ENCODE measurements around the gene MZF1. TPM values are rescaled to one million over a fixed set of nuclear protein-coding genes. Genes with fewer than 3 reads are reported as not detected.

The MZF1 gene
- total and polyA plus RNA-seq, 2 donors (not counting 3 experiments of a cell fraction or from before 2014, with no cell fraction given), result 26.4 to 30.8 TPM

GRCh38 chr19:58553799-58554493 is 19.2 kb downstream of the MZF1 start:
- Histone ChIP-seq H3K9me1 (replicated peaks; ENCODE audit: control insufficient read depth, extremely low read depth, insufficient read depth, low read length) (no peaks in the 10 kb centered on the region), H3K4me2 (ENCODE audit: insufficient read depth, low read length) (peak overlapping the region; percentile 72), H4K20me1 (replicated peaks; ENCODE audit: control insufficient read depth, extremely low read depth, insufficient read depth, low read length) (no peaks in the 10 kb centered on the region), H3K36me3 (ENCODE audit: control insufficient read depth in 2 of 2, extremely low read depth in 1 of 2, insufficient read depth in 2 of 2, low read length in 2 of 2) (peaks cover 14 to 43% of the 10 kb centered on the region in 2 experiments), H3K9me3 (replicated peaks; ENCODE audit: control insufficient read depth, insufficient read depth, low read length) (no peaks in the 10 kb centered on the region), H3K27ac (ENCODE audit: insufficient read depth, low read depth, low read length) (peak overlapping the region; percentile 54), H2AFZ (ENCODE audit: low read depth, low read length) (no peak overlapping the region), H3K79me2 (ENCODE audit: control insufficient read depth, insufficient read depth, low read length) (peaks cover 28% of the 10 kb centered on the region), H3K9ac (replicated peaks; ENCODE audit: extremely low read depth, insufficient read depth, low read length) (peak overlapping the region; percentile 66), H3K27me3 (ENCODE audit: control insufficient read depth in 2 of 2, insufficient read depth in 2 of 2, low read length in 2 of 2) (no peaks in the 10 kb centered on the region), H3K4me3 (replicated peaks in 1 of 3; ENCODE audit: insufficient read depth in 1 of 3, low read depth in 1 of 3, low read length in 3 of 3) (peak overlapping the region; percentile 35 to 62 (median 49)), H3K4me1 (ENCODE audit: control insufficient read depth, extremely low read depth, insufficient read depth, low read length) (peaks cover 24% of the 10 kb centered on the region)
- TF ChIP-seq CTCF (IDR thresholded peaks at IDR 0.05; ENCODE audit: extremely low read depth in 1 of 2, insufficient read depth in 1 of 2, low read depth in 1 of 2, low read length in 2 of 2), result no peak
- TF ChIP-seq MAX (IDR thresholded peaks at IDR 0.05; ENCODE audit: insufficient read depth, insufficient read length), result no peak
- TF ChIP-seq GATA2 (IDR thresholded peaks at IDR 0.05; ENCODE audit: insufficient read depth, insufficient read length, low read depth, low read length), result no peak
- TF ChIP-seq MYC (IDR thresholded peaks at IDR 0.05; ENCODE audit: low read depth, low read length), result no peak
- no peak for TF ChIP-seq JUN (IDR thresholded peaks at IDR 0.05; ENCODE audit: borderline replicate concordance, insufficient read depth, insufficient read length, low read depth)
- no peak for TF ChIP-seq POLR2AphosphoS5 (IDR thresholded peaks at IDR 0.05; ENCODE audit: insufficient read depth, low read depth, low read length)
- TF ChIP-seq EZH2 (IDR thresholded peaks at IDR 0.05; ENCODE audit: borderline replicate concordance, low read depth, low read length, severe bottlenecking), result no peak
- TF ChIP-seq POLR2A (IDR thresholded peaks at IDR 0.05; ENCODE audit: low read depth, low read length), result no peak
- TF ChIP-seq FOS (IDR thresholded peaks at IDR 0.05; ENCODE audit: borderline replicate concordance, insufficient read depth, low read length), result no peak
- intact Hi-C loops (cut with micrococcal nuclease), result loop anchor here (1.0 kb wide), 1 partner anchor 10 kb away; the partner anchor contains the start of gene TRIM28
- no peak for DNase-seq (ENCODE audit: low read depth, low spot score)
- ChIA-PET CTCF (interaction anchor here (0.9 to 3.7 kb wide), 8 partner anchors 9 to 40 kb away, joined by 3 to 60 read pairs (median 6); partner anchors contain the start of genes TRIM28 and ZBTB45), POLR2A (interaction anchor here (3.1 kb wide), 1 partner anchor 10 kb away, joined by 17 read pairs; the partner anchor contains the start of gene TRIM28)
- peak; percentile 28 for FAIRE-seq
- no TSS peak for BruUV-seq (replicated peaks)
- dilution Hi-C loops (cut with MboI; ENCODE audit: extremely low pct_ligation_motif_present, low sequenced_read_pairs), result no loop called here
